ENCODE results near the gene CACNB4.
"Not testable (repeated sequence)": the region's sequence is repeated elsewhere in the genome, so short reads cannot be mapped to it uniquely, and the experiment has no call there.

Gene CACNB4

GRCh38 chr2:152054593-152054992, 44.3 kb downstream of the CACNB4 start:
- no peak for DNase-seq (ENCODE audit: low read depth, low spot score)

- DNase-seq (ENCODE audit: low read depth, low spot score) = no peak
Measured at GRCh38 chr2:152051436-152051835, 47.4 kb downstream of the CACNB4 start.

GRCh38 chr2:152050915-152051314, 47.9 kb downstream of the CACNB4 start:
- DNase-seq (ENCODE audit: low read depth, low spot score) = no peak

- DNase-seq (ENCODE audit: low read depth, low spot score) = no peak
Measured at GRCh38 chr2:152050341-152050740, 48.5 kb downstream of the CACNB4 start.

- DNase-seq (ENCODE audit: low read depth, low spot score) = no peak
Measured at GRCh38 chr2:152049541-152049940, 49.3 kb downstream of the CACNB4 start.

- no peak for DNase-seq (ENCODE audit: low read depth, low spot score)
Measured at GRCh38 chr2:152047824-152048471, 50.9 kb downstream of the CACNB4 start.

GRCh38 chr2:152046940-152047339, 51.9 kb downstream of the CACNB4 start:
- no peak for DNase-seq (ENCODE audit: low read depth, low spot score)

- DNase-seq (ENCODE audit: low read depth, low spot score) = no peak
Measured at GRCh38 chr2:152042636-152043615, 55.9 kb downstream of the CACNB4 start.

- DNase-seq (ENCODE audit: low read depth, low spot score) = no peak
Measured at GRCh38 chr2:152038441-152038958, 60.3 kb downstream of the CACNB4 start.

- DNase-seq (ENCODE audit: low read depth, low spot score) = no peak
Measured at GRCh38 chr2:152037743-152038435, 61.0 kb downstream of the CACNB4 start.

GRCh38 chr2:152036611-152037469, 62.0 kb downstream of the CACNB4 start:
- DNase-seq (ENCODE audit: low read depth, low spot score) = peak; percentile 6

- DNase-seq (ENCODE audit: low read depth, low spot score) = no peak
Measured at GRCh38 chr2:152034257-152034801, 64.5 kb downstream of the CACNB4 start.

- DNase-seq (ENCODE audit: low read depth, low spot score) = no peak
Measured at GRCh38 chr2:152033011-152033925, 65.6 kb downstream of the CACNB4 start.

GRCh38 chr2:152031747-152032306, 67.0 kb downstream of the CACNB4 start:
- DNase-seq (ENCODE audit: low read depth, low spot score) = no peak

- DNase-seq (ENCODE audit: low read depth, low spot score) = not testable (repeated sequence)
Measured at GRCh38 chr2:152030596-152031328, 68.1 kb downstream of the CACNB4 start.

GRCh38 chr2:152028182-152028862, 70.5 kb downstream of the CACNB4 start:
- DNase-seq (ENCODE audit: low read depth, low spot score) = no peak

GRCh38 chr2:152025678-152026287, 73.1 kb downstream of the CACNB4 start:
- DNase-seq (ENCODE audit: low read depth, low spot score) = peak; percentile 46

- DNase-seq (ENCODE audit: low read depth, low spot score) = no peak
Measured at GRCh38 chr2:152024477-152024876, 74.4 kb downstream of the CACNB4 start.
